Activated CD4-positive, alpha-beta memory T cell treated with anti-CD3 and anti-CD28 coated beads for 36 hours (primary cell): ENCODE data around the gene MCCD1. TPM values are rescaled to one million over a fixed set of nuclear protein-coding genes. Genes with fewer than 3 reads are reported as not detected.
"Not testable (repeated sequence)": the region's sequence is repeated elsewhere in the genome, so short reads cannot be mapped to it uniquely, and the experiment has no call there.

ENCODE experiments used
- CTCF ChIA-PET: fragments of 350-600 bp; sonication (Branson Sonifier 250); formaldehyde crosslinking; loops from one replicate; lab custom pipeline; 2021; ENCODE audit warnings: antibody characterized with exemption, inconsistent platforms; lab: Charles Lee
- POLR2A ChIA-PET: fragments of 350-600 bp; sonication (Branson Sonifier 250); formaldehyde crosslinking; loops from one replicate; lab custom pipeline; 2021; ENCODE audit warnings: antibody characterized with exemption; lab: Charles Lee
- DNase-seq: peaks from one replicate; pipeline ENCODE4 v3.0.0-alpha.2; 2020
- H3K27ac Mint-ChIP-seq: one replicate; pipeline ENCODE4 v1.8.0; 2021; ENCODE audit warnings: mixed read lengths
- H3K27me3 Mint-ChIP-seq: one replicate; pipeline ENCODE4 v1.8.0; 2021; ENCODE audit warnings: mixed read lengths
- H3K36me3 Mint-ChIP-seq: one replicate; pipeline ENCODE4 v1.8.0; 2021; ENCODE audit warnings: mixed read lengths
- H3K4me1 Mint-ChIP-seq: one replicate; pipeline ENCODE4 v1.8.0; 2021; ENCODE audit warnings: low read depth, mixed read lengths
- H3K4me3 Mint-ChIP-seq: one replicate; pipeline ENCODE4 v1.8.0; 2021; ENCODE audit warnings: mild to moderate bottlenecking, mixed read lengths
- H3K9me3 Mint-ChIP-seq: one replicate; pipeline ENCODE4 v1.8.0; 2021; ENCODE audit warnings: mixed read lengths
- intact Hi-C: fragments of 100-400 bp; cut with micrococcal nuclease; formaldehyde crosslinking; loops from one replicate; pipeline ENCODE4 v1.15.1; 2023
- total RNA-seq, 2 experiments: library from RNA; stranded (reverse); gene quantifications; one replicate each; pipeline ENCODE4 v1.2.3, GENCODE V29; 2021

Gene MCCD1
- total RNA-seq, 2 experiments from 2014 or later: not detected

GRCh38 chr6:31493875-31494694 lies 34.7 kb upstream of the MCCD1 start:
- intact Hi-C loops: loop anchor here (1.0 to 10.0 kb wide), 6 partner anchors 47 to 289 kb away; partner anchors contain the start of genes BAG6 and NFKBIL1
- Mint-ChIP-seq H3K9me3 (no peaks in the 10 kb centered on the region), H3K4me1 (peaks cover 42% of the 10 kb centered on the region), H3K27ac (peak overlapping the region; percentile 94), H3K27me3 (no peaks in the 10 kb centered on the region), H3K4me3 (peak overlapping the region; percentile 90), H3K36me3 (peaks cover 2% of the 10 kb centered on the region)
- POLR2A ChIA-PET: interaction anchor here (0.6 to 2.7 kb wide), 10 partner anchors 32 to 478 kb away, joined by 3 to 20 read pairs (median 4); partner anchors contain the start of genes DDX39B, DXO, GPANK1 and NFKBIL1
- CTCF ChIA-PET: interaction anchor here (0.8 to 7.0 kb wide), 17 partner anchors 7 to 103 kb away, joined by 3 to 68 read pairs (median 4); partner anchors contain the start of genes ATP6V1G2 and DDX39B
- DNase-seq: peak; percentile 89

- Mint-ChIP-seq H3K9me3 (no peaks in the 10 kb centered on the region), H3K4me1 (peaks cover 51% of the 10 kb centered on the region), H3K27me3 (no peaks in the 10 kb centered on the region), H3K4me3 (peak overlapping the region; percentile 90), H3K27ac (peak overlapping the region; percentile 94), H3K36me3 (peaks cover 2% of the 10 kb centered on the region)
- ChIA-PET CTCF (interaction anchor here (1.1 to 7.0 kb wide), 7 partner anchors 12 to 102 kb away, joined by 3 to 68 read pairs (median 9); partner anchors contain the start of genes ATP6V1G2 and DDX39B), POLR2A (interaction anchor here (1.0 to 2.7 kb wide), 6 partner anchors 40 to 169 kb away, joined by 3 to 20 read pairs (median 7); partner anchors contain the start of genes DDX39B, GPANK1, NFKBIL1 and TNF)
- no peak for DNase-seq
- intact Hi-C loops: loop anchor here (5.0 to 10.0 kb wide), 2 partner anchors 291 to 878 kb away; partner anchors contain the start of genes MRPS18B and PPP1R10
Measured at GRCh38 chr6:31495580-31495979, 33.2 kb upstream of the MCCD1 start.

GRCh38 chr6:31496826-31497225 lies 31.9 kb upstream of the MCCD1 start:
- intact Hi-C loops: loop anchor here (5.0 to 10.0 kb wide), 2 partner anchors 292 to 880 kb away; partner anchors contain the start of genes MRPS18B and PPP1R10

GRCh38 chr6:31497531-31498476 lies 31.0 kb upstream of the MCCD1 start, which contains the start of gene MICB:
Gene MICB, plus strand, starts transcription at chr6:31498145. Its CDS starts 49 bp downstream, at chr6:31498194.
- H3K27ac Mint-ChIP-seq: peak within 1 kb of the TSS; percentile 85
- H3K9me3 Mint-ChIP-seq: no peaks in the 10 kb centered on the region
- POLR2A ChIA-PET: interaction anchor here (0.7 to 2.9 kb wide), 3 partner anchors 43 to 101 kb away, joined by 3 to 17 read pairs (median 3); partner anchors contain the start of gene DDX39B
- peaks cover 2% of the 10 kb centered on the region for H3K36me3 Mint-ChIP-seq
- intact Hi-C loops: loop anchor here (5.0 to 10.0 kb wide), 2 partner anchors 293 to 881 kb away; partner anchors contain the start of genes MRPS18B and PPP1R10
- H3K4me1 Mint-ChIP-seq: peaks cover 59% of the 10 kb centered on the region
- H3K4me3 Mint-ChIP-seq: peak within 1 kb of the TSS; percentile 85
- CTCF ChIA-PET: interaction anchor here (1.2 to 7.0 kb wide), 3 partner anchors 43 to 100 kb away, joined by 5 to 68 read pairs (median 49); partner anchors contain the start of gene DDX39B
- H3K27me3 Mint-ChIP-seq: no peaks in the 10 kb centered on the region
- DNase-seq: peak; percentile 91

More at GRCh38 chr6:31496826-31497225, 31.9 kb upstream of the MCCD1 start:
- not testable (repeated sequence) for H3K27me3 Mint-ChIP-seq, H3K9me3 Mint-ChIP-seq, H3K36me3 Mint-ChIP-seq
- Mint-ChIP-seq H3K4me3 (peak overlapping the region; percentile 85), H3K4me1 (peaks cover 56% of the 10 kb centered on the region), H3K27ac (peak overlapping the region; percentile 85)
- peak; percentile 40 for DNase-seq
- ChIA-PET POLR2A (interaction anchor here (2.7 to 2.9 kb wide), 2 partner anchors 39 to 44 kb away, joined by 9 to 17 read pairs; partner anchors contain the start of gene DDX39B), CTCF (interaction anchor here (1.0 to 7.0 kb wide), 4 partner anchors 44 to 101 kb away, joined by 3 to 68 read pairs (median 27); partner anchors contain the start of genes ATP6V1G2 and DDX39B)

- no peak for DNase-seq
- Mint-ChIP-seq H3K9me3 (no peaks in the 10 kb centered on the region), H3K4me1 (peaks cover 62% of the 10 kb centered on the region), H3K27ac (peak overlapping the region; percentile 18), H3K4me3 (peak overlapping the region; percentile 85), H3K36me3 (peaks cover 2% of the 10 kb centered on the region), H3K27me3 (no peaks in the 10 kb centered on the region)
- POLR2A ChIA-PET: interaction anchor here (2.9 kb wide), 1 partner anchor 42 kb away, joined by 17 read pairs; the partner anchor contains the start of gene DDX39B
- intact Hi-C loops: loop anchor here (5.0 to 10.0 kb wide), 2 partner anchors 294 to 881 kb away; partner anchors contain the start of genes MRPS18B and PPP1R10
- CTCF ChIA-PET: interaction anchor here (7.0 kb wide), 1 partner anchor 99 kb away, joined by 49 read pairs; no protein-coding TSS in a partner anchor
Measured at GRCh38 chr6:31498748-31499147, 30.0 kb upstream of the MCCD1 start.

- H3K27ac Mint-ChIP-seq, CTCF ChIA-PET: not testable (repeated sequence)
- intact Hi-C loops: loop anchor here (5.0 to 10.0 kb wide), 2 partner anchors 295 to 882 kb away; partner anchors contain the start of genes MRPS18B and PPP1R10
Measured at GRCh38 chr6:31499648-31500047, 29.1 kb upstream of the MCCD1 start.

GRCh38 chr6:31502586-31502985 lies 26.2 kb upstream of the MCCD1 start:
- POLR2A ChIA-PET: no interaction called here
- no peaks in the 10 kb centered on the region for H3K27me3 Mint-ChIP-seq
- peaks cover 51% of the 10 kb centered on the region for H3K4me1 Mint-ChIP-seq
- DNase-seq: no peak
- H3K27ac Mint-ChIP-seq: no peak overlapping the region
- peaks cover 17% of the 10 kb centered on the region for H3K36me3 Mint-ChIP-seq
- CTCF ChIA-PET: interaction anchor here (0.6 to 1.3 kb wide), 3 partner anchors 9 to 49 kb away, joined by 3 read pairs; no protein-coding TSS in a partner anchor
- no peaks in the 10 kb centered on the region for H3K9me3 Mint-ChIP-seq
- H3K4me3 Mint-ChIP-seq: no peak overlapping the region
- intact Hi-C loops: no loop called here

More at GRCh38 chr6:31499648-31500047, 29.1 kb upstream of the MCCD1 start:
- H3K36me3 Mint-ChIP-seq, H3K27me3 Mint-ChIP-seq, POLR2A ChIA-PET, H3K9me3 Mint-ChIP-seq, DNase-seq: not testable (repeated sequence)
- Mint-ChIP-seq H3K4me1 (peaks cover 65% of the 10 kb centered on the region), H3K4me3 (peak overlapping the region; percentile 85)

- POLR2A ChIA-PET, CTCF ChIA-PET, H3K4me3 Mint-ChIP-seq, DNase-seq, H3K9me3 Mint-ChIP-seq, H3K27ac Mint-ChIP-seq, H3K4me1 Mint-ChIP-seq, intact Hi-C loops, H3K27me3 Mint-ChIP-seq: not testable (repeated sequence)
- H3K36me3 Mint-ChIP-seq: peaks cover 34% of the 10 kb centered on the region
Measured at GRCh38 chr6:31509036-31509435, 19.7 kb upstream of the MCCD1 start.

- ChIA-PET POLR2A (no interaction called here), CTCF (no interaction called here)
- DNase-seq: no peak
- no peaks in the 10 kb centered on the region for H3K27me3 Mint-ChIP-seq
- H3K9me3 Mint-ChIP-seq: no peaks in the 10 kb centered on the region
- intact Hi-C loops: no loop called here
- H3K36me3 Mint-ChIP-seq: peaks cover 31% of the 10 kb centered on the region
- H3K4me3 Mint-ChIP-seq: no peak overlapping the region
- H3K4me1 Mint-ChIP-seq: peaks cover 2% of the 10 kb centered on the region
- no peak overlapping the region for H3K27ac Mint-ChIP-seq
Measured at GRCh38 chr6:31510007-31510406, 18.8 kb upstream of the MCCD1 start.

- no peaks in the 10 kb centered on the region for H3K4me1 Mint-ChIP-seq
- ChIA-PET POLR2A (no interaction called here), CTCF (no interaction called here)
- H3K9me3 Mint-ChIP-seq: no peaks in the 10 kb centered on the region
- no peak overlapping the region for H3K27ac Mint-ChIP-seq
- no peak for DNase-seq
- intact Hi-C loops: no loop called here
- no peaks in the 10 kb centered on the region for H3K27me3 Mint-ChIP-seq
- H3K36me3 Mint-ChIP-seq: peaks cover 12% of the 10 kb centered on the region
- no peak overlapping the region for H3K4me3 Mint-ChIP-seq
Measured at GRCh38 chr6:31513456-31514165, 15.2 kb upstream of the MCCD1 start.
